Ishikawa (cell line): Measurements from ENCODE around the gene ENHO.

Source experiments
- CREB1 ChIP-seq: IDR thresholded peaks from 2 replicates; pipeline ENCODE4 v1.6.1; 2012; ENCODE audit warnings: low read depth
- EGR1 ChIP-seq: IDR thresholded peaks from 2 replicates; pipeline ENCODE4 v1.6.1; 2012
- EP300 ChIP-seq: IDR thresholded peaks from 2 replicates; pipeline ENCODE4 v1.6.1; 2012; ENCODE audit warnings: borderline replicate concordance
- MAX ChIP-seq: IDR thresholded peaks from 2 replicates; pipeline ENCODE4 v1.6.1; 2012
- NFIC ChIP-seq: IDR thresholded peaks from 2 replicates; pipeline ENCODE4 v1.6.1; 2012

- TF ChIP-seq EP300 (no peak), NFIC (no peak), MAX (0 out of 2 replicates have a peak, but pooled peaks have one; percentile 22), EGR1 (no peak), CREB1 (no peak)
These were observed 31.6 kb upstream of the ENHO start for GRCh38 chr9:34554211-34555001.
